Caco-2 (cell line): ENCODE results near the gene PDGFRB. TPM values are rescaled to one million over a fixed set of nuclear protein-coding genes. Genes with fewer than 3 reads are reported as not detected.

Source experiments
- BruUV-seq: library from RNA; stranded (reverse); fragments of 400-500 nt; replicated peaks from 2 replicates; lab custom pipeline; 2021; lab: Mats Ljungman, UMichigan
- CTCF ChIA-PET: fragments of 300-600 bp; sonication (Branson Sonifier 250); formaldehyde crosslinking; loops from one replicate; lab custom pipeline; 2022; ENCODE audit warnings: antibody characterized with exemption; lab: Charles Lee
- POLR2A ChIA-PET: fragments of 300-600 bp; sonication (Branson Sonifier 250); formaldehyde crosslinking; loops from one replicate; lab custom pipeline; 2022; ENCODE audit warnings: antibody characterized with exemption; lab: Charles Lee
- DNase-seq, 2 experiments: peaks; one replicate each; pipeline versions ENCODE4 v3.0.0 to v3.0.0-alpha.2; 2020 to 2022
- H3K27me3 ChIP-seq: replicated peaks from 2 replicates; pipeline ENCODE4 v1.6.0; 2011; ENCODE audit warnings: low read length; ENCODE audit not compliant: control insufficient read depth, insufficient read depth
- H3K36me3 ChIP-seq: 2 replicates; pipeline ENCODE4 v1.5.1; 2011; ENCODE audit warnings: low read length; ENCODE audit not compliant: control insufficient read depth, insufficient read depth
- H3K4me1 ChIP-seq: fragments of 250-450 bp; sonication (Bioruptor Pico); 2 replicates; pipeline ENCODE4 v1.5.1; 2020; ENCODE audit warnings: mild to moderate bottlenecking
- H3K4me3 ChIP-seq: 2 replicates; pipeline ENCODE4 v1.5.1; 2011; ENCODE audit warnings: low read depth, mild to moderate bottlenecking, control low read depth, low read length
- H3K9me3 ChIP-seq: fragments of 250-450 bp; sonication (Bioruptor Pico); 2 replicates; pipeline ENCODE4 v1.5.1; 2020; ENCODE audit warnings: mild to moderate bottlenecking, moderate library complexity
- H3K27ac Mint-ChIP-seq: one replicate; pipeline ENCODE4 v1.8.0; 2022; ENCODE audit warnings: mixed read lengths; ENCODE audit not compliant: unreplicated experiment
- H3K27me3 Mint-ChIP-seq: one replicate; pipeline ENCODE4 v1.8.0; 2022; ENCODE audit warnings: mixed read lengths; ENCODE audit not compliant: insufficient read depth, unreplicated experiment
- H3K36me3 Mint-ChIP-seq: one replicate; pipeline ENCODE4 v1.8.0; 2022; ENCODE audit warnings: mild to moderate bottlenecking, mixed read lengths; ENCODE audit not compliant: insufficient read depth, unreplicated experiment
- H3K4me1 Mint-ChIP-seq: one replicate; pipeline ENCODE4 v1.8.0; 2022; ENCODE audit warnings: low read depth, mixed read lengths; ENCODE audit not compliant: unreplicated experiment
- H3K4me3 Mint-ChIP-seq: one replicate; pipeline ENCODE4 v1.8.0; 2022; ENCODE audit warnings: mild to moderate bottlenecking, moderate library complexity, mixed read lengths; ENCODE audit not compliant: unreplicated experiment
- H3K9me3 Mint-ChIP-seq: one replicate; pipeline ENCODE4 v1.8.0; 2022; ENCODE audit warnings: mixed read lengths; ENCODE audit not compliant: unreplicated experiment
- CTCF ChIP-seq, 2 experiments: fragments of 200-600 bp in 1 of 2; IDR thresholded peaks; 1 replicate in 1 of 2; 2 replicates in 1 of 2; pipeline versions ENCODE4 v1.5.1 to v1.8.0; 2011 to 2022; ENCODE audit warnings: antibody characterized with exemption in 1 of 2, control low read depth in 1 of 2, inconsistent platforms in 1 of 2, low read depth in 1 of 2, low read length in 1 of 2, mild to moderate bottlenecking in 1 of 2, moderate library complexity in 1 of 2; ENCODE audit not compliant: insufficient read depth in 1 of 2, severe bottlenecking in 1 of 2, unreplicated experiment in 1 of 2
- intact Hi-C: fragments of 100-400 bp; cut with micrococcal nuclease; formaldehyde crosslinking; loops from one replicate; pipeline ENCODE4 v1.10.0; 2022; ENCODE audit not compliant: unreplicated experiment
- total RNA-seq: library from RNA; stranded (reverse); gene quantifications from 2 replicates; pipeline ENCODE4 v1.2.3, GENCODE V29; 2022

PDGFRB gene
- total RNA-seq, 1 experiment from 2014 or later = 5.9 TPM

- ChIA-PET CTCF (no interaction called here), POLR2A (no interaction called here)
- DNase-seq = no peak
- intact Hi-C loops = no loop called here
- no peak for TF ChIP-seq CTCF (IDR thresholded peaks at IDR 0.05; ENCODE audit: insufficient read depth in 1 of 2, low read depth in 1 of 2, low read length in 1 of 2, severe bottlenecking in 1 of 2, unreplicated experiment in 1 of 2)
- H3K4me3 Mint-ChIP-seq = no peak overlapping the region
- no peaks in the 10 kb centered on the region for H3K9me3 Mint-ChIP-seq
- Histone ChIP-seq H3K9me3 (no peaks in the 10 kb centered on the region), H3K4me1 (peaks cover 7% of the 10 kb centered on the region), H3K4me3 (no peak overlapping the region), H3K36me3 (no peaks in the 10 kb centered on the region), H3K27me3 (no peaks in the 10 kb centered on the region)
- H3K27ac Mint-ChIP-seq = no peak overlapping the region
- no peaks in the 10 kb centered on the region for H3K27me3 Mint-ChIP-seq
- peaks cover 23% of the 10 kb centered on the region for H3K4me1 Mint-ChIP-seq
- no TSS peak for BruUV-seq
- no peaks in the 10 kb centered on the region for H3K36me3 Mint-ChIP-seq
Observed at GRCh38 chr5:150156540-150156939, 895 bp upstream of the PDGFRB start.

GRCh38 chr5:150156027-150156368 is 353 bp upstream of the PDGFRB start:
- TF ChIP-seq CTCF (IDR thresholded peaks at IDR 0.05; ENCODE audit: insufficient read depth in 1 of 2, low read depth in 1 of 2, low read length in 1 of 2, severe bottlenecking in 1 of 2, unreplicated experiment in 1 of 2) = no peak
- Histone ChIP-seq H3K4me3 (no peak overlapping the region), H3K36me3 (no peaks in the 10 kb centered on the region), H3K27me3 (no peaks in the 10 kb centered on the region), H3K4me1 (0 out of 2 replicates have a peak, but pooled peaks cover 2% of the 10 kb centered on the region), H3K9me3 (no peaks in the 10 kb centered on the region)
- H3K4me3 Mint-ChIP-seq = no peak overlapping the region
- no peak for DNase-seq
- ChIA-PET CTCF (no interaction called here), POLR2A (no interaction called here)
- H3K36me3 Mint-ChIP-seq = no peaks in the 10 kb centered on the region
- no peaks in the 10 kb centered on the region for H3K9me3 Mint-ChIP-seq
- peak overlapping the region; percentile 32 for H3K27ac Mint-ChIP-seq
- H3K4me1 Mint-ChIP-seq = peaks cover 18% of the 10 kb centered on the region
- BruUV-seq = no TSS peak
- intact Hi-C loops = no loop called here
- H3K27me3 Mint-ChIP-seq = no peaks in the 10 kb centered on the region

GRCh38 chr5:150154618-150155128 is 972 bp downstream of the PDGFRB start:
- CTCF ChIA-PET = no interaction called here
- Mint-ChIP-seq H3K9me3 (no peaks in the 10 kb centered on the region), H3K27ac (peak overlapping the region; percentile 60), H3K27me3 (no peaks in the 10 kb centered on the region), H3K4me1 (peaks cover 13% of the 10 kb centered on the region), H3K36me3 (no peaks in the 10 kb centered on the region), H3K4me3 (no peak overlapping the region)
- BruUV-seq = no TSS peak
- DNase-seq = no peak
- no peak for TF ChIP-seq CTCF (IDR thresholded peaks at IDR 0.05; ENCODE audit: insufficient read depth in 1 of 2, low read depth in 1 of 2, low read length in 1 of 2, severe bottlenecking in 1 of 2, unreplicated experiment in 1 of 2)
- H3K4me1 ChIP-seq = 0 out of 2 replicates have a peak, but pooled peaks cover 3% of the 10 kb centered on the region
- no peaks in the 10 kb centered on the region for H3K27me3 ChIP-seq
- H3K9me3 ChIP-seq = no peaks in the 10 kb centered on the region
- intact Hi-C loops = no loop called here
- POLR2A ChIA-PET = no interaction called here
- H3K36me3 ChIP-seq = no peaks in the 10 kb centered on the region
- H3K4me3 ChIP-seq = no peak overlapping the region
